Upper lobe of left lung (tissue), 6 donors: Measurements from ENCODE around the gene ADAP1. TPM values are rescaled to one million over a fixed set of nuclear protein-coding genes. Genes with fewer than 3 reads are reported as not detected.
"Not testable (repeated sequence)": the region's sequence is repeated elsewhere in the genome, so short reads cannot be mapped to it uniquely, and the experiment has no call there.

Source experiments
- ATAC-seq, 2 donors: fragments of 200-7000 bp; cut with Tn5 transposase; one replicate each; pipeline ENCODE4 v1.9.1; 2022; ENCODE audit warnings: mild to moderate bottlenecking in 2 of 2, moderate library complexity in 2 of 2; ENCODE audit not compliant: low FRiP score in 2 of 2
- DNase-seq, 2 donors: peaks; one replicate each; pipeline ENCODE4 v3.0.0-alpha.2; 2019 to 2020
- H3K27ac ChIP-seq, 4 donors: fragments of 200-600 bp; sonication (generic); one replicate each; pipeline ENCODE4 v1.5.1; 2016 to 2019
- H3K27me3 ChIP-seq, 4 donors: fragments of 200-600 bp; sonication (generic); one replicate each; pipeline ENCODE4 v1.5.1; 2017 to 2019
- H3K36me3 ChIP-seq, 4 donors: fragments of 200-600 bp; sonication (generic); one replicate each; pipeline ENCODE4 v1.5.1; 2016 to 2019
- H3K4me1 ChIP-seq, 4 donors: fragments of 200-600 bp; sonication (generic); one replicate each; pipeline ENCODE4 v1.5.1; 2018 to 2019
- H3K4me3 ChIP-seq, 4 donors: fragments of 200-600 bp; sonication (generic); one replicate each; pipeline ENCODE4 v1.5.1; 2017 to 2019; ENCODE audit warnings: mild to moderate bottlenecking in 2 of 4, moderate library complexity in 1 of 4
- H3K9me3 ChIP-seq, 4 donors: fragments of 200-600 bp; sonication (generic); one replicate each; pipeline ENCODE4 v1.5.1; 2018 to 2019
- CTCF ChIP-seq, 6 experiments: fragments of 450-650 bp in 4 of 6; fragments of 200-600 bp in 2 of 6; sonication (generic) in 2 of 6; IDR thresholded peaks; one replicate each; pipeline ENCODE4 v1.5.1; 2016 to 2019; ENCODE audit warnings: antibody characterized with exemption in 6 of 6
- EP300 ChIP-seq, 4 donors: sonication (generic); formaldehyde crosslinking; IDR thresholded peaks; one replicate each; pipeline ENCODE4 v1.5.1; 2017; ENCODE audit warnings: antibody characterized with exemption in 4 of 4, control low read depth in 2 of 4
- POLR2A ChIP-seq, 4 donors: fragments of 450-650 bp; IDR thresholded peaks; one replicate each; pipeline ENCODE4 v1.5.1; 2016 to 2017; ENCODE audit warnings: antibody characterized with exemption in 4 of 4, mild to moderate bottlenecking in 2 of 4
- POLR2AphosphoS5 ChIP-seq, 2 donors: sonication (generic); formaldehyde crosslinking; IDR thresholded peaks; one replicate each; pipeline ENCODE4 v1.5.1; 2017; ENCODE audit warnings: antibody characterized with exemption in 2 of 2
- WGBS, 2 donors: methylation state at CpG; one replicate each; pipeline ENCODE4 v1.1.5; 2017 to 2018; 5-methylcytosine and 5-hydroxymethylcytosine counted together
- total RNA-seq, 6 donors: library from RNA; depleted of rRNA in 4 of 6; stranded (reverse); fragments of >200 nt in 4 of 6; gene quantifications; one replicate each; pipeline versions ENCODE4 v1.1.0 to v1.2.1, GENCODE V29; 2016 to 2021
- donor health status: DM: no; HTN: no; CAD: no; lungs with moderate emphysema.
- donor health status: DM: no; HTN: yes; CAD: no; lungs with severe emphysema.

The ADAP1 gene
- total RNA-seq, 6 donors from 2014 or later, result 31.0 to 109 (median 37.5) TPM

- ATAC-seq (no peak), DNase-seq (no peak)
- Histone ChIP-seq H3K4me1 (peaks cover 28 to 38% (median 34%) of the 10 kb centered on the region in 4 donors), H3K4me3 (no peak overlapping the region), H3K27ac (peak overlapping the region; percentile 57 to 78 (median 60)), H3K9me3 (peaks cover 0 to 4% (median 0%) of the 10 kb centered on the region in 4 donors), H3K36me3 (peaks cover 6 to 46% (median 25%) of the 10 kb centered on the region in 4 donors), H3K27me3 (no peaks in the 10 kb centered on the region)
- no peak for TF ChIP-seq EP300 (IDR thresholded peaks at IDR 0.05)
- no peak for TF ChIP-seq CTCF (IDR thresholded peaks at IDR 0.05)
- TF ChIP-seq POLR2AphosphoS5 (IDR thresholded peaks at IDR 0.05), result no peak
- no peak for TF ChIP-seq POLR2A (IDR thresholded peaks at IDR 0.05)
- WGBS, 2 donors, result 83 to 90% methylated on average over 9 of the region's 9 CpGs
Measured at GRCh38 chr7:874031-874749, 80.3 kb downstream of the ADAP1 start.

DNA sequence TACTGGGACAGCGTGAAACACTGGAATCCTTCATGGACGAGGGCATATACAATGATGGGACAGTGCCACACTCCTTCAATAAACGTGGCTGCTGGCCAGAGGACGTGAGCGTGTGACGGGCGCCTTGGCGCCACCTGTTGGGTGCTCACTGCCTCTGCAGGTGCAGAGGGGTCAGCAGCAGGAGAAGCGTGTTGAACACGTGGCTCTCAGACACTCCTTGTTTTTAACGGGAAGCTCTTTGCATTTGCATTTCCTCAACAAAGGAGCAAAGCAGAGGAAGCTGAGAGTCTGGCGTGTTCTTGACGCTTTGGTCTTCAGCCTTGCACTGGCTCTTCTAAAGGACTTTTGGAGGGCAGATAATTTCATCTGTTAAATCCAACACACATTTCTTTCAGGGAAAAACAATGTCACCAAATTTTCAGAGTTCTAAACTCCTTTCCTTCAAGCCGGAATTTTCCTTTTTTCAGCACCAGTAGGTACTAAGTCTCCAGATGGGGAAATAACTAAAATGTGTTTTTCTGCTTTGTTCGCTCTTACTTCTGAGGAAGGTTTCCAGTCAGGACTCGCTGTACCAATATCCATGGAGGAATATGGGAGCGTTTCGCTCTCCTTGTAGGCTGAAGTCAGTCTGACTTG lies 81.0 kb downstream of the ADAP1 start:
- no peaks in the 10 kb centered on the region for H3K27me3 ChIP-seq
- peaks cover 0 to 4% (median 0%) of the 10 kb centered on the region in 4 donors for H3K9me3 ChIP-seq
- TF ChIP-seq EP300 (IDR thresholded peaks at IDR 0.05) (peak in 1 of 4 donors; percentile 64), POLR2A (IDR thresholded peaks at IDR 0.05) (peak in 1 of 4 donors; percentile 29), CTCF (IDR thresholded peaks at IDR 0.05) (peak; percentile 90 to 97 (median 95)), POLR2AphosphoS5 (IDR thresholded peaks at IDR 0.05) (peak; percentile 61 to 75)
- H3K36me3 ChIP-seq, result peaks cover 6 to 44% (median 26%) of the 10 kb centered on the region in 4 donors
- 29 to 30% methylated on average over 18 of the region's 18 CpGs for WGBS, 2 donors
- peak; percentile 56 to 90 for ATAC-seq
- H3K4me3 ChIP-seq, result no peak overlapping the region
- peaks cover 23 to 31% (median 27%) of the 10 kb centered on the region in 4 donors for H3K4me1 ChIP-seq
- DNase-seq, result peak; percentile 92 to 93
- H3K27ac ChIP-seq, result peak overlapping the region; percentile 57 to 78 (median 60)

- WGBS, 2 donors, result 93% methylated on average over 19 of the region's 19 CpGs
- DNase-seq, H3K27me3 ChIP-seq, ATAC-seq, H3K4me3 ChIP-seq, H3K9me3 ChIP-seq: not testable (repeated sequence)
- Histone ChIP-seq H3K27ac (peak overlapping the region in 1 of 4 donors; percentile 78), H3K36me3 (peaks cover 6 to 51% (median 33%) of the 10 kb centered on the region in 4 donors), H3K4me1 (peaks cover 20 to 30% (median 25%) of the 10 kb centered on the region in 4 donors)
Measured at GRCh38 chr7:872685-873084, 81.8 kb downstream of the ADAP1 start.

DNA sequence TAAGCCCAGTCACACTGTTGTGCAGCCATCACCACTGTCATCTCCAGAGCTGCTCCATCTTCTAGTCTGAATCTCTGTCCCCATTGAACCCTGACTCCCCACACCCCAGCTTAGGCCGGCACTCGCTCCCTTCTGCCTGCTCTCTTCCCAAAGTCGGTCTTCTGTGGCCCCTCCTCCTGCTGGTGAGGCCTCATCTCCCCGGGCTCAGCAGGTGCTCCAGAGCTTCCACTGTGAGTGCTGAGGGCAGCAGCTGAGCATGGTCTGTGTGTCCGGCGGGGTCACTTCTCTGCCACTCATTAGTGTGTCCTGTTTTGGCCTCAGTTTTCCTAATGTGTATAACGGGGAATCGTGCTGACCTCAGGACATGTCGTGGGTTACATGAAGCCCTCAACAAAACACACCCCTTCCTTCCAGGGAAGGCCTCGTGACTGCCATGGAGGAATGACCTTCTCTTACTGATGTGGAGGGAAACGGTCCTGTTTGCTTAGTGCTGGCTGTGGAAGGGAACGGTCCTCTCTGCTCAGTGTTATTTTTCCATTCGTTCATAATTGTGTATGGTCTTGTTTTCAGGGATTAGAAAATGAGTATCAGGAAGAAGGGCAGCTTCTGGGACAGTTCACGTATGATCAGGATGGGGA lies 82.5 kb downstream of the ADAP1 start:
- TF ChIP-seq EP300 (IDR thresholded peaks at IDR 0.05), result no peak
- no peak for TF ChIP-seq POLR2A (IDR thresholded peaks at IDR 0.05)
- TF ChIP-seq POLR2AphosphoS5 (IDR thresholded peaks at IDR 0.05), result no peak
- TF ChIP-seq CTCF (IDR thresholded peaks at IDR 0.05), result no peak
- H3K36me3 ChIP-seq, result peaks cover 6 to 57% (median 38%) of the 10 kb centered on the region in 4 donors
- ATAC-seq, result no peak
- H3K4me1 ChIP-seq, result peaks cover 27 to 33% (median 30%) of the 10 kb centered on the region in 4 donors
- H3K4me3 ChIP-seq, result no peak overlapping the region
- no peak overlapping the region for H3K27ac ChIP-seq
- no peaks in the 10 kb centered on the region for H3K27me3 ChIP-seq
- no peak for DNase-seq
- 82 to 86% methylated on average over 14 of the region's 14 CpGs for WGBS, 2 donors
- H3K9me3 ChIP-seq, result peaks cover 0 to 4% (median 0%) of the 10 kb centered on the region in 4 donors

DNA sequence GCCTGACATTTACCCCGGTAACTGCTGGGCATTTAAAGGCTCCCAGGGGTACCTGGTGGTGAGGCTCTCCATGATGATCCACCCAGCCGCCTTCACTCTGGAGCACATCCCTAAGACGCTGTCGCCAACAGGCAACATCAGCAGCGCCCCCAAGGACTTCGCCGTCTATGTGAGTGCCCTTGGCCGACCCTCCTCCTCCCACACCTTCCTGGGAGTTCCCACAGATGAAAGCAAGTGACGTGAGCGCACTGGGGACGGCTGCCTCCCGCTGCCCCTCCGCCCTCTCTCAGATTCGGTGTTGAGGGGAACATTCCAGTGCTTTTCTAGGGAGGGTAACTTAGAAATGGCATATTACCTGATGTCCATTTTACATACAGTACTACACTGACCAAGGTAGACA lies 85.1 kb downstream of the ADAP1 start:
- ATAC-seq (no peak), DNase-seq (peak in 1 of 2 donors; percentile 52)
- no peaks in the 10 kb centered on the region for H3K27me3 ChIP-seq
- peaks cover 21 to 28% (median 26%) of the 10 kb centered on the region in 4 donors for H3K4me1 ChIP-seq
- TF ChIP-seq EP300 (IDR thresholded peaks at IDR 0.05) (no peak), CTCF (IDR thresholded peaks at IDR 0.05) (no peak), POLR2A (IDR thresholded peaks at IDR 0.05) (no peak), POLR2AphosphoS5 (IDR thresholded peaks at IDR 0.05) (no peak)
- peaks cover 8 to 78% (median 54%) of the 10 kb centered on the region in 4 donors for H3K36me3 ChIP-seq
- H3K9me3 ChIP-seq, result no peaks in the 10 kb centered on the region
- WGBS, 2 donors, result 89 to 93% methylated on average over 14 of the region's 14 CpGs
- H3K4me3 ChIP-seq, result no peak overlapping the region
- peak overlapping the region in 1 of 4 donors; percentile 54 for H3K27ac ChIP-seq
